Measurements from ENCODE around the gene ARHGEF19.

- no peak for TF ChIP-seq CTCF (IDR thresholded peaks at IDR 0.05 in 8 of 11, conservative IDR thresholded peaks at IDR 0.05 in 3 of 11)
- no peak for TF ChIP-seq POLR2A (IDR thresholded peaks at IDR 0.05)
- peak in 1 of 3 donors; percentile 27 for TF ChIP-seq POLR2AphosphoS5 (IDR thresholded peaks at IDR 0.05)
Measured at GRCh38 chr1:16241221-16241708, 28.8 kb upstream of the ARHGEF19 start.

Data from spleen (tissue), 7 donors.